ENCODE data around the gene ZCCHC17. TPM values are rescaled to one million over a fixed set of nuclear protein-coding genes. Genes with fewer than 3 reads are reported as not detected.

ZCCHC17 gene
- 22.2 and 28.5 TPM in 2 replicates for total RNA-seq

GRCh38 chr1:31296486-31297276 lies at the start of gene ZCCHC17, which contains the start of gene SNRNP40:
Gene ZCCHC17, plus strand, starts transcription at chr1:31297032. Its CDS starts 13,067 bp downstream, at chr1:31310099.
Gene SNRNP40, minus strand, starts transcription at chr1:31296788. Its CDS starts 37 bp downstream, at chr1:31296751.

GRCh38 chr1:31373056-31373896 lies 76.4 kb downstream of the ZCCHC17 start, which contains the start of gene FABP3:
Gene FABP3, minus strand, starts transcription at chr1:31373076. Its CDS starts 62 bp downstream, at chr1:31373014.

GRCh38 chr1:31412732-31413404 lies 116.0 kb downstream of the ZCCHC17 start, which contains the start of gene SERINC2:
Gene SERINC2, plus strand, starts transcription at chr1:31413213. Its CDS starts 53 bp downstream, at chr1:31413266.

Other genes with a start within 250 kb of the ZCCHC17 start
- gene PUM1, start 231.3 kb upstream of the ZCCHC17 start, total RNA-seq = 73.5 and 81.4 TPM in 2 replicates
- 0.26 and 0.40 TPM in 2 replicates for gene NKAIN1, start 57.1 kb upstream of the ZCCHC17 start, total RNA-seq
- 62.0 and 69.6 TPM in 2 replicates for gene SNRNP40, start 244 bp upstream of the ZCCHC17 start, total RNA-seq
- 7.5 and 40.1 TPM in 2 replicates for gene FABP3, start 76.0 kb downstream of the ZCCHC17 start, total RNA-seq
- gene SERINC2, start 116.2 kb downstream of the ZCCHC17 start, total RNA-seq = 4.0 and 13.4 TPM in 2 replicates